Astrocyte of the cerebellum (primary cell): ENCODE measurements around the gene CREM.

ENCODE experiments used
- DNase-seq: peaks from one replicate; pipeline ENCODE4 v3.0.0-alpha.2; 2011; ENCODE audit warnings: low read depth
- H3K4me3 ChIP-seq: 2 replicates; pipeline ENCODE4 v1.5.1; 2011; ENCODE audit warnings: mild to moderate bottlenecking, low read depth, low read length, moderate library complexity
- CTCF ChIP-seq: IDR thresholded peaks from 2 replicates; pipeline ENCODE4 v1.5.1; 2012; ENCODE audit warnings: low read length, low read depth, moderate library complexity, mild to moderate bottlenecking; ENCODE audit errors: missing control alignments
- in situ Hi-C: cut with HindIII; loops from 2 replicates; pipeline ENCODE4 v1.10.0; 2017; ENCODE audit warnings: low sequenced_read_pairs

The CREM gene

GRCh38 chr10:35184527-35185171, 58.0 kb downstream of the CREM start:
- TF ChIP-seq CTCF = no peak
- H3K4me3 ChIP-seq = no peak overlapping the region
- in situ Hi-C loops = no loop called here
- no peak for DNase-seq

DNA sequence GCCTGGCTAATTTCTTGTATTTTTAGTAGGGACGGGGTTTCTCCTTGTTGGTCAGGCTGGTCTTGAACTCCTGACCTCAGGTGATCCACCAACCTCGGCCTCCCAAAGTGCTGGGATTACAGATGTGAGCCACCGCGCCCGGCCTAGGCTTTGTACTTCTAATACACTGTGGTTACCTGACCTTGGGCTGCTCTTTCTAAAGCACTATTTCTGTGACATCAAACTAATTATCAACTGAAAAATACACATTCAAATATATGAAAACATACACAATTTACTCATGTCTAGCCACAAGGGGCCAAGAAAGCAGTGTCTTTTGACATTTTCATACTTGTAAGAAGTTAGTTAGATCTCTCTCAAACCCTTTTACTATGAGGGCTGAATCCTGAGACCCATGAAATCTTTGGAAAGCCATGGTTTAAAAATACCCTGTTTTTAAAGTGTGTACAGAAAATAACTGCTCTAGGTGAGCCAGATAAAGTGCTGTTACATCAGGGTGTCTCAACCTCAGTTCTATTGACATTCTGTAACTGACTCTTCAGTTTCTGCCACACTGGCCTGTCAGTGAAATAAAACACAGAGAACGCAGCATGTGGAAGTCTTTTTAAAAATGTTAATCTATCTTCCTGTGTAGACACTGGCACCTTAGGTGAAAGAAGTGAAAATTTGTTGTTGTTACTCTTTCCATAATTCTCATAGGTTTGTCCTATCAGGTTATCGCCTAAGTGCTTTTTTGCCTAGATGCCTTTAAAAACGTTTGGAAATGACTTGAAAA, 58.8 kb downstream of the CREM start:
- DNase-seq = no peak
- TF ChIP-seq CTCF = no peak
- in situ Hi-C loops = no loop called here
- no peak overlapping the region for H3K4me3 ChIP-seq

- no peak for DNase-seq
- no peak overlapping the region for H3K4me3 ChIP-seq
- in situ Hi-C loops = no loop called here
- TF ChIP-seq CTCF = no peak
These were observed 62.3 kb downstream of the CREM start for GRCh38 chr10:35188954-35189353.

GRCh38 chr10:35191523-35191922, 64.9 kb downstream of the CREM start:
- in situ Hi-C loops = no loop called here
- DNase-seq = no peak
- no peak overlapping the region for H3K4me3 ChIP-seq
- TF ChIP-seq CTCF = no peak

DNA sequence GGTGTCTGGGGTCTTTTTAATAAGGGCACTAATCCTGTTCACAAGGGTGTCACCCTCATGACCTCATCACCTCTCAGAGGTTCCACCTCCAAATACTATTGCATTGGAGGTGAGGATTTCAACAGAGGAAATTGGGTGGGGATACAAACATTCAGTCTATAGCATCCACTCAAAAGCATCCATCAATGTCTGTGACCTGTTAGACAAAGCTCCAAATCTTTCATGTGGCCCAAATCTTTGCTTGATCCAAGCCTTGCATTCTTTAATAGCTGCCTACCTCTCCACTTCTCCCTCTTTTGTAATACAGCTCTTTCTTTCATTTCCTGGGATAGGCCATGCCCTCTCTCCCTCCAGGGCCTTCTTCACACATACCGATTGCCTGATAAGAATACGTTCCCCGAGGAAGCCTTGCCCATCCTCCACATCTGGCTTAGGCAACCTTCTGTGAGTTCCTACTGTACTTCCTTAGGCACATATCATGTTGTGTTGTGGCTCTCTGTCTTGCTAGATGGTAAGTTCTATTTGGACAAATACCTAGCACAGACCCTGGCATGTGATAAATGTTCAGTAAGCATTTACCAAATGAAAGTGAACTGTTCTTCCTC, 66.1 kb downstream of the CREM start:
- DNase-seq = no peak
- no peak for TF ChIP-seq CTCF
- in situ Hi-C loops = no loop called here
- H3K4me3 ChIP-seq = no peak overlapping the region

DNA sequence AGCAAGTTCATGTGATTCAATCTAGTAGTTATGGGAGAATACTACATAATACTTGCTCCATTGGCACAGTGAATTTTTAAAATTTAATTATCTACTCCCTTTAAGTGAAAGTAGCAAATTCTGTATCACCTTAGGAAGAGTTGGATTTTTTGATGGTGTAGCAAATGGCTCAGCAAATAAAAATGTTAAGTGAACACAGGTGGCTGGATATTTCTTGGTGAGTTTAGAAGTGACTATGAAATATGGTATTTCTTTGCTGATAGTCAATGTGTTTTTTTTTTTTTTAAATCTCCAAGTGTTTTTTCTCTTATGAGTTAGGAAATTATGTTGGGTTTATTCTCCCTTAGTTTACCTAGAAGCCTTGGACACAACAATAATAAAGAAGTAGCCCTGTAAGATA, 67.8 kb downstream of the CREM start:
- H3K4me3 ChIP-seq = no peak overlapping the region
- TF ChIP-seq CTCF = no peak
- DNase-seq = no peak
- in situ Hi-C loops = no loop called here
